HG03571 (cell line): ENCODE results near the gene KRT33A.

Experiments used
- ATAC-seq: cut with Tn5 transposase; IDR thresholded peaks from one replicate; pipeline ENCODE4 v1.9.1; 2021; ENCODE audit not compliant: unreplicated experiment

KRT33A gene

GRCh38 chr17:41304091-41304490, 46.5 kb downstream of the KRT33A start:
- ATAC-seq, result no peak

GRCh38 chr17:41302981-41303380, 47.6 kb downstream of the KRT33A start:
- no peak for ATAC-seq

- no peak for ATAC-seq
Measured at GRCh38 chr17:41301916-41302901, 48.4 kb downstream of the KRT33A start, which contains the start of gene KRTAP29-1. KRTAP29-1 (minus strand) TSS chr17:41302851; CDS start chr17:41302851, 0 bp downstream.

DNA sequence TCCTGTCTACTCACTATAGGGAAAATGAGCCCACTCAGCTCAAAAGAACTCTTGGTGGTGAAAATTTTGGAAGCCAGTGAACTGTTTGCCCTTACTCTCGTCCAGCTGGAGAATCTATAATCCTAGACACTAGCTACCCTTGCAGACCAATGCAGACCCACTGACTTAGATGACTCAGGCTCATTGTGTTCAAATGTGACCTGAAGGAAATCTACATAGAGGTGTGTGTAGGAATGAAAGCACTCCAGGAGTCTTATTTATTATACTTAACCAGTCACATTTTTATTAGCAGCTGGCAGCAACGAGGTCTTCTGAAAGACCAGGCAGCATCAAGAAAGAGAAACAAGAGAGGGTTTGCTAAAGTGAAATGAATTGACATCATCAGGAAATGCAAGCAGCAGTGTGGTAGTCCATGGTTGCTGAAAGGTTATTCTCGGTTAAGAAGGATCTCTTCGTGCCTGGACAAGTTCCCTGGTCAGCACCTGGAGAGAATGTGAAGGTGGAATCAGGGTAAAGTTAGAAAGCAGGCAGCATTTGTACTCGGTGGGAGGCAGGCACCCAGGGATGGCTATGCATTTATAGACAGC, 49.3 kb downstream of the KRT33A start:
- ATAC-seq, result no peak

- ATAC-seq, result no peak
Measured at GRCh38 chr17:41298458-41299135, 52.0 kb downstream of the KRT33A start.

- ATAC-seq, result no peak
Measured at GRCh38 chr17:41296846-41297245, 53.8 kb downstream of the KRT33A start.
